Measurements from ENCODE around the gene EFHC1. TPM values are rescaled to one million over a fixed set of nuclear protein-coding genes. Genes with fewer than 3 reads are reported as not detected.

Gene EFHC1
- total and polyA plus RNA-seq, 2 experiments from 2014 or later = 17.4 to 18.3 TPM

GRCh38 chr6:52545406-52546119 lies 125.4 kb downstream of the EFHC1 start:
- Histone ChIP-seq H3K9me2 (replicated peaks; ENCODE audit: insufficient read depth) (no peaks in the 10 kb centered on the region), H3K79me2 (peaks cover 95% of the 10 kb centered on the region), H3K27me3 (no peaks in the 10 kb centered on the region), H3K27ac (peak overlapping the region; percentile 55), H2AFZ (no peak overlapping the region), H3K4me3 (no peak overlapping the region), H3K4me1 (ENCODE audit: insufficient read depth) (peaks cover 61% of the 10 kb centered on the region), H3K36me3 (replicated peaks; ENCODE audit: insufficient read depth, low read depth) (no peaks in the 10 kb centered on the region), H3K4me2 (peak overlapping the region; percentile 47), H4K20me1 (ENCODE audit: insufficient read depth, poor library complexity, severe bottlenecking) (peaks cover 7% of the 10 kb centered on the region), H3K9me3 (ENCODE audit: low read depth) (no peaks in the 10 kb centered on the region)
- TF ChIP-seq CTCF (IDR thresholded peaks at IDR 0.05; ENCODE audit: poor library complexity) = no peak
- TF ChIP-seq EZH2phosphoT487 (IDR thresholded peaks at IDR 0.05; ENCODE audit: low read depth, severe bottlenecking, unreplicated experiment) = no peak
- TF ChIP-seq EZH2 (IDR thresholded peaks at IDR 0.05; ENCODE audit: borderline replicate concordance) = no peak
- DNase-seq (ENCODE audit: low spot score) = no peak
- WGBS (ENCODE audit: low lambda C conversion rate, missing lambda C conversion rate) = 90% methylated on average over 6 of the region's 6 CpGs

GRCh38 chr6:52546192-52546591 lies 126.0 kb downstream of the EFHC1 start:
- DNase-seq (ENCODE audit: low spot score) = no peak
- WGBS (ENCODE audit: low lambda C conversion rate, missing lambda C conversion rate) = 81% methylated on average over 1 of the region's 1 CpG
- TF ChIP-seq EZH2 (IDR thresholded peaks at IDR 0.05; ENCODE audit: borderline replicate concordance) = no peak
- TF ChIP-seq EZH2phosphoT487 (IDR thresholded peaks at IDR 0.05; ENCODE audit: low read depth, severe bottlenecking, unreplicated experiment) = no peak
- TF ChIP-seq CTCF (IDR thresholded peaks at IDR 0.05; ENCODE audit: poor library complexity) = no peak
- Histone ChIP-seq H3K9me3 (ENCODE audit: low read depth) (no peaks in the 10 kb centered on the region), H4K20me1 (ENCODE audit: insufficient read depth, poor library complexity, severe bottlenecking) (peaks cover 10% of the 10 kb centered on the region), H3K27me3 (no peaks in the 10 kb centered on the region), H3K79me2 (peaks cover 96% of the 10 kb centered on the region), H3K4me2 (no peak overlapping the region), H3K4me3 (no peak overlapping the region), H3K36me3 (replicated peaks; ENCODE audit: insufficient read depth, low read depth) (no peaks in the 10 kb centered on the region), H3K27ac (no peak overlapping the region), H3K4me1 (ENCODE audit: insufficient read depth) (peaks cover 67% of the 10 kb centered on the region), H3K9me2 (replicated peaks; ENCODE audit: insufficient read depth) (no peaks in the 10 kb centered on the region), H2AFZ (no peak overlapping the region)

GRCh38 chr6:52546678-52547077 lies 126.5 kb downstream of the EFHC1 start:
- no peaks in the 10 kb centered on the region for H3K27me3 ChIP-seq
- no peak overlapping the region for H3K4me2 ChIP-seq

More at GRCh38 chr6:52546678-52547077, 126.5 kb downstream of the EFHC1 start:
- DNase-seq (ENCODE audit: low spot score) = no peak
- no peaks in the 10 kb centered on the region for H3K36me3 ChIP-seq (replicated peaks; ENCODE audit: insufficient read depth, low read depth)
- TF ChIP-seq EZH2phosphoT487 (IDR thresholded peaks at IDR 0.05; ENCODE audit: low read depth, severe bottlenecking, unreplicated experiment) (no peak), CTCF (IDR thresholded peaks at IDR 0.05; ENCODE audit: poor library complexity) (no peak), EZH2 (IDR thresholded peaks at IDR 0.05; ENCODE audit: borderline replicate concordance) (no peak)
- H3K27ac ChIP-seq = no peak overlapping the region
- peaks cover 94% of the 10 kb centered on the region for H3K79me2 ChIP-seq
- peaks cover 14% of the 10 kb centered on the region for H4K20me1 ChIP-seq (ENCODE audit: insufficient read depth, poor library complexity, severe bottlenecking)
- H3K4me3 ChIP-seq = no peak overlapping the region
- H2AFZ ChIP-seq = no peak overlapping the region
- no peaks in the 10 kb centered on the region for H3K9me2 ChIP-seq (replicated peaks; ENCODE audit: insufficient read depth)
- peaks cover 72% of the 10 kb centered on the region for H3K4me1 ChIP-seq (ENCODE audit: insufficient read depth)
- 97% methylated on average over 3 of the region's 3 CpGs for WGBS (ENCODE audit: low lambda C conversion rate, missing lambda C conversion rate)
- H3K9me3 ChIP-seq (ENCODE audit: low read depth) = no peaks in the 10 kb centered on the region
